ENCODE measurements around the gene SLC10A2. TPM values are rescaled to one million over a fixed set of nuclear protein-coding genes. Genes with fewer than 3 reads are reported as not detected.

The SLC10A2 gene
- total and polyA plus RNA-seq, 7 experiments from 2014 or later = not detected

DNA sequence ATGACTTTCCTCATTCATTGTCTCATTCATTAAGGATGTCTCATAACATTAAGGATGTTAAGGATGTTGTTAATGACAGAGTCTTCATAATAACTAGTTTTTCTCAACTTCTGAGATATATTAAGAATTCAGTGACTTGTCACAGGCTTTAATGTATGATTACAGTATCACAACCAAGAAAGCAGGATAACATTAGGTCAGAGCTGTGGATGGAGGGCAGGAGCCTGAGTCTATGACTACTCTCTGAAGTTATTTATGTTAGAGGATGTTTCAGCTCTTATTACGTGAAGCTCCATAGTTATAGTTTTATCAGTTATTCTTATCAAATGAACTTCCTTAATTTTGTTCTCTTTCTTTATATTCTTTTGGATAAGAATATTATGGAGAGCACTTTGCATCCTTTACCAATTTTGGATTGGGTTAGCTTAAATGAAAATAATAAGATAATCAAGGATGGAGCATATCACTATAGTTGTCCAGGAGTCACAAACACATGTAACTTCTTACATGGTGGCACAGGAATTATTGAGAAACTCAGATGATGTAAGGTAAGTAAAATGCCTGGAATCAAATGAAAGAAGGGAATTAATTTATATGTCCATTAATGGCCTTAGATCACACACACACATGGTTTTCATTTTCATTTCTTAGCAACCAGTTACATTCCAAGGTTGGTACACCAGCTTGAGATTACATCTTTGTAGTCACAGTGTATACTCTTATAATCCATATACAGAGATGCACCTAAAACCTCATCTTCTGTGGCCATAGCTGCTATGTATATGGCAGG lies 57.0 kb downstream of the SLC10A2 start:
- Histone ChIP-seq H3K27ac (ENCODE audit: low read depth, low read length) (no peak overlapping the region), H3K9me3 (ENCODE audit: control insufficient read depth in 2 of 3, low read length in 3 of 3) (no peaks in the 10 kb centered on the region), H3K27me3 (ENCODE audit: control insufficient read depth in 2 of 2, insufficient read depth in 2 of 2, low read length in 2 of 2) (no peaks in the 10 kb centered on the region), H3K4me3 (ENCODE audit: low read length) (no peak overlapping the region), H3K4me1 (ENCODE audit: control insufficient read depth in 2 of 2, insufficient read depth in 2 of 2, low read length in 2 of 2) (no peaks in the 10 kb centered on the region), H3K36me3 (ENCODE audit: control insufficient read depth in 2 of 3, insufficient read depth in 3 of 3, low read length in 3 of 3) (no peaks in the 10 kb centered on the region)
- Mint-ChIP-seq H3K27me3 (peaks cover 0 to 4% (median 1%) of the 10 kb centered on the region in 5 donors), H3K36me3 (no peaks in the 10 kb centered on the region), H3K4me3 (no peak overlapping the region), H3K9me3 (no peaks in the 10 kb centered on the region), H3K4me1 (no peaks in the 10 kb centered on the region), H3K27ac (no peak overlapping the region)
- ChIA-PET POLR2A (no interaction called here), CTCF (no interaction called here)
- ATAC-seq (no peak), DNase-seq (no peak)
- intact Hi-C loops (cut with micrococcal nuclease) = no loop called here

DNA sequence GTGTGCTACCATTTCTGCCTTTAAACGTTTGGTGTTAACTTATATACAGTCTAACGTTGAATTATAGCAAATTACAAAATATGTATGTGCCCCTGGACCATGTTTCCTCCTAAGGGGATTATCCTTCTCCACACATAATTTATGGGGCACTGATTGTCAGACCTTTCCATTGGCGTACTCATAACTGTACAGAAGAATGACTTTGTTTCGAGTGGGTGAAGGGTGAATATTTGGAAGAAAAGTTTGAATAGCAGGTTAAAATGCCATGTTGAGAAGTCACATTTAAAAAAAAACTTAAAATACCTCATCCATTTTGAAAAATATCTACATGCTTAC lies 58.8 kb downstream of the SLC10A2 start:
- Mint-ChIP-seq H3K9me3 (no peaks in the 10 kb centered on the region), H3K4me3 (no peak overlapping the region), H3K27me3 (peaks cover 0 to 4% (median 0%) of the 10 kb centered on the region in 5 donors), H3K4me1 (no peaks in the 10 kb centered on the region), H3K27ac (no peak overlapping the region), H3K36me3 (no peaks in the 10 kb centered on the region)
- no peaks in the 10 kb centered on the region for H3K4me1 ChIP-seq (ENCODE audit: control insufficient read depth in 2 of 2, insufficient read depth in 2 of 2, low read length in 2 of 2)
- H3K4me3 ChIP-seq (ENCODE audit: low read length) = no peak overlapping the region
- intact Hi-C loops (cut with micrococcal nuclease) = no loop called here
- H3K27me3 ChIP-seq (ENCODE audit: control insufficient read depth in 2 of 2, insufficient read depth in 2 of 2, low read length in 2 of 2) = no peaks in the 10 kb centered on the region
- no peaks in the 10 kb centered on the region for H3K9me3 ChIP-seq (ENCODE audit: control insufficient read depth in 2 of 3, low read length in 3 of 3)
- ATAC-seq = no peak
- ChIA-PET POLR2A (no interaction called here), CTCF (no interaction called here)
- no peak for DNase-seq
- H3K27ac ChIP-seq (ENCODE audit: low read depth, low read length) = no peak overlapping the region
- no peaks in the 10 kb centered on the region for H3K36me3 ChIP-seq (ENCODE audit: control insufficient read depth in 2 of 3, insufficient read depth in 3 of 3, low read length in 3 of 3)

DNA sequence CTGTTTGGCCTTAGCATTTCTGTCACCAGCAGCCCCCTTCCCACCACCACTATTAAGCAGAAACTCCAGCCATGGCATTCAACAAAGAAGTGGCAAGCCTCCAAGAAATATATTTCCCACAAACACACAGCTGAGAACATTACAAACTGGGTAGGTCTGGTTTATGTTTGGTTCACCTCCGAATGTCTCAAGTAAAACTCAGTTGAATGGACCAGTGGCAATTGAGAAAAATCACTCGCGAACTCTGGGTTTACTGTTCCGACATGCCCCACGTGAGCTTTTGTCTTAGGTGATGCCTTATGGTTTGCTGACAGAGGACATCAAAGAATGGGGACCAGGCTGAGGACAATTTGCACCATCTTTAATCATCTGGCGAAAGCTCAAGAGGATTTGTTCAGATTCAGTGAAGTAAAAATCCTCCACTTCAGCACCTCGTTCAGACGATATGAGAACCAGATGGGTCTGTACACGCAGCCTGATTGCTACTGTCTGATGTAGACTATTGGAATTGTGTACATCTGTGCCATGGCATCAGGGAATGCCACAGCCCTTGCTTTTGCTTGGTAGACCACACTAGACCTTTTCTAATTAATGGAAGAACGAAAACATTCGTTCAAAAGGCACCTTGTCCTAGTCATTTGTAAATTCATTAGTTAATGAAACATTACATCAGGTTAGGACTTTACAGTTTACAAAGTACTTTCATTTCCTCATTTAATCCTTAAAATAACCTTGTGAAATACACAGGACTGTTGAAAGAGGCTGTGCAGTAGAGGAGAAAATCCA lies 59.4 kb downstream of the SLC10A2 start:
- intact Hi-C loops (cut with micrococcal nuclease) = no loop called here
- ChIA-PET POLR2A (no interaction called here), CTCF (no interaction called here)
- Histone ChIP-seq H3K27ac (ENCODE audit: low read depth, low read length) (no peak overlapping the region), H3K9me3 (ENCODE audit: control insufficient read depth in 2 of 3, low read length in 3 of 3) (no peaks in the 10 kb centered on the region), H3K4me1 (ENCODE audit: control insufficient read depth in 2 of 2, insufficient read depth in 2 of 2, low read length in 2 of 2) (no peaks in the 10 kb centered on the region), H3K27me3 (ENCODE audit: control insufficient read depth in 2 of 2, insufficient read depth in 2 of 2, low read length in 2 of 2) (no peaks in the 10 kb centered on the region), H3K36me3 (ENCODE audit: control insufficient read depth in 2 of 3, insufficient read depth in 3 of 3, low read length in 3 of 3) (no peaks in the 10 kb centered on the region), H3K4me3 (ENCODE audit: low read length) (no peak overlapping the region)
- Mint-ChIP-seq H3K36me3 (no peaks in the 10 kb centered on the region), H3K9me3 (peaks cover 0 to 4% (median 0%) of the 10 kb centered on the region in 11 donors), H3K4me1 (no peaks in the 10 kb centered on the region), H3K27me3 (peaks cover 0 to 9% (median 0%) of the 10 kb centered on the region in 5 donors), H3K27ac (no peak overlapping the region), H3K4me3 (no peak overlapping the region)
- ATAC-seq (no peak), DNase-seq (no peak)

DNA sequence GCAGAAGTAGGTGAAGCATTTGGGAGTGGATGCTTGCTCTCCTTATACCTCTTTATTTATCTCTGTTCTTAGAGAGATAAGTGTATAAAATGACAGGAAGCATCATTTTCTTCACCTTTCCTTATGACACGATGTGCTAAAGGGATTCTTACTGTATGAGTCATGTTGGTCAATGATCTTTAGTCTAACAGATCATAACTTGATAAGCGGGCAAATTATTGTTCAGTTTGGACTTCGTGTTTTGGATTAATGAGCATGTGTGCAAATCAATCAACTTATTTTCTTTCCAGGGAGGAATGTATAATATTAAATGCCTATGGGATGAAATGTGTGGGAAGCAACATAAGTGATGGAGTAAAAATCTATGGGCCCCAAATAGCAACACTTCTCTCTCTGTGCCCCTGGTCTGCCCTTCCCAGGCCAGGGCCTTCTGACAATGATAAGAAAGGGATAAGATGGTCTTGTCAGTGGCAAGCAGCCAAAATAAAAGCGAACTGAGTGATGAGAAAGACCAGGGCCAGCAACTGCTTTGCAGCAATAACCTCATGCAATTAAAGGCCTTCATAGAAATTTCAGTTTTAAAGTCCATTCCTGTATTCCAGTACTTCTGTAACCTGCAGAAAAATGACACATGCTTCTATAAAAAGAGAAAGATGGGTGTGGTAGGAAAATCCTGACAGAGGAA lies 61.4 kb downstream of the SLC10A2 start:
- POLR2A ChIA-PET = no interaction called here
- ATAC-seq (no peak), DNase-seq (no peak)
- Histone ChIP-seq H3K27me3 (ENCODE audit: control insufficient read depth in 2 of 2, insufficient read depth in 2 of 2, low read length in 2 of 2) (no peaks in the 10 kb centered on the region), H3K9me3 (ENCODE audit: control insufficient read depth in 2 of 3, low read length in 3 of 3) (no peaks in the 10 kb centered on the region), H3K27ac (ENCODE audit: low read depth, low read length) (no peak overlapping the region), H3K36me3 (ENCODE audit: control insufficient read depth in 2 of 3, insufficient read depth in 3 of 3, low read length in 3 of 3) (no peaks in the 10 kb centered on the region), H3K4me1 (ENCODE audit: control insufficient read depth in 2 of 2, insufficient read depth in 2 of 2, low read length in 2 of 2) (no peaks in the 10 kb centered on the region), H3K4me3 (ENCODE audit: low read length) (no peak overlapping the region)
- Mint-ChIP-seq H3K4me1 (peaks cover 0 to 2% (median 0%) of the 10 kb centered on the region in 7 donors), H3K4me3 (no peak overlapping the region), H3K9me3 (peaks cover 0 to 4% (median 0%) of the 10 kb centered on the region in 11 donors), H3K36me3 (peaks cover 0 to 4% (median 0%) of the 10 kb centered on the region in 5 donors), H3K27ac (no peak overlapping the region), H3K27me3 (peaks cover 0 to 14% (median 0%) of the 10 kb centered on the region in 5 donors)
- intact Hi-C loops (cut with micrococcal nuclease) = no loop called here
- CTCF ChIA-PET = no interaction called here

DNA sequence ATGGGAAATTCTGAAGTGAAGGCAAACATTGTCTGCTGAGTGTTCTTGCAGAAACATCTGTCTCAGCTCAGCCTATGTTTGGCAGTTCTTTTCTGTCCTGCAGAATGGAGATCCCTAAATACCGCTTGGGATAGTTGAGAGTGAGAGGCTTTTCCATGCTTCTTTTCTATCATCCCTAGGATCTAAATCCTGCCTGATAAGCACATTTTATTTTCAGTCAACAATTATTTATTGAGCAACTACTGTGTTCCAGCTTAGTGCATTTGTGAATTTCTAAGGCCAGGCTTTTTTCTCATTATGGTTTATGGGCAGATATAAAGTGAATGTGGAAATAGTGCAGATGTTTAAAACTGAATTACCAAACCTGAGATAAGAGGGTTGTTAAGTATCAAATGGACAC lies 62.6 kb downstream of the SLC10A2 start:
- ChIA-PET POLR2A (no interaction called here), CTCF (no interaction called here)
- Mint-ChIP-seq H3K36me3 (peaks cover 0 to 4% (median 0%) of the 10 kb centered on the region in 5 donors), H3K4me1 (peaks cover 0 to 2% (median 0%) of the 10 kb centered on the region in 7 donors), H3K4me3 (no peak overlapping the region), H3K27ac (no peak overlapping the region), H3K9me3 (peaks cover 0 to 4% (median 0%) of the 10 kb centered on the region in 11 donors), H3K27me3 (peaks cover 0 to 14% (median 0%) of the 10 kb centered on the region in 5 donors)
- no peaks in the 10 kb centered on the region for H3K36me3 ChIP-seq (ENCODE audit: control insufficient read depth in 2 of 3, insufficient read depth in 3 of 3, low read length in 3 of 3)
- intact Hi-C loops (cut with micrococcal nuclease) = no loop called here
- H3K4me3 ChIP-seq (ENCODE audit: low read length) = no peak overlapping the region
- H3K27ac ChIP-seq (ENCODE audit: low read depth, low read length) = no peak overlapping the region
- no peaks in the 10 kb centered on the region for H3K4me1 ChIP-seq (ENCODE audit: control insufficient read depth in 2 of 2, insufficient read depth in 2 of 2, low read length in 2 of 2)
- ATAC-seq (no peak), DNase-seq (no peak)
- no peaks in the 10 kb centered on the region for H3K27me3 ChIP-seq (ENCODE audit: control insufficient read depth in 2 of 2, insufficient read depth in 2 of 2, low read length in 2 of 2)
- no peaks in the 10 kb centered on the region for H3K9me3 ChIP-seq (ENCODE audit: control insufficient read depth in 2 of 3, low read length in 3 of 3)

DNA sequence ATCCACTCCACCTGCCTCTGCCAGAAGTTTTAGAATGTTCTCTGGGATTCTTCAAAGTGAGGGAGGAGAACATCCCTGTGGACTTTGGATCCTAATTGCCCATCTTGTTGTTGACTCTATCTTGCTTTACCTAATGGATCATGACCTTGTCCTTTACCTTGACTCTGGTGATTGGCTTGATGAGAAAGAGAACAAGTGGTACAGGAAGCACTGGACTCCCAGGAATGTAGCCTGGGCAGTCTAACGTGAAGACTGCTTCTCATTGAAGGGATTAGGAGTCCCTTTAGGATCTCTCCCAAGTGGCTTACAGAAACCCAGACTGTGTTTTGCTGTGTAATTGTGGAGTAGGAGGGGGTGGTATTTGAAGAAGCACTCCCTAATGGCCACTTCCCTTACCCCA lies 63.9 kb downstream of the SLC10A2 start:
- Mint-ChIP-seq H3K9me3 (peaks cover 0 to 4% (median 0%) of the 10 kb centered on the region in 11 donors), H3K4me1 (peaks cover 0 to 2% (median 0%) of the 10 kb centered on the region in 7 donors), H3K4me3 (no peak overlapping the region), H3K27me3 (peaks cover 0 to 14% (median 0%) of the 10 kb centered on the region in 5 donors), H3K36me3 (peaks cover 0 to 4% (median 0%) of the 10 kb centered on the region in 5 donors), H3K27ac (no peak overlapping the region)
- intact Hi-C loops (cut with micrococcal nuclease) = no loop called here
- H3K27ac ChIP-seq (ENCODE audit: low read depth, low read length) = no peak overlapping the region
- no peak overlapping the region for H3K4me3 ChIP-seq (ENCODE audit: low read length)
- no peaks in the 10 kb centered on the region for H3K4me1 ChIP-seq (ENCODE audit: control insufficient read depth in 2 of 2, insufficient read depth in 2 of 2, low read length in 2 of 2)
- no peaks in the 10 kb centered on the region for H3K9me3 ChIP-seq (ENCODE audit: control insufficient read depth in 2 of 3, low read length in 3 of 3)
- ChIA-PET POLR2A (no interaction called here), CTCF (no interaction called here)
- no peaks in the 10 kb centered on the region for H3K36me3 ChIP-seq (ENCODE audit: control insufficient read depth in 2 of 3, insufficient read depth in 3 of 3, low read length in 3 of 3)
- DNase-seq (no peak), ATAC-seq (no peak)
- H3K27me3 ChIP-seq (ENCODE audit: control insufficient read depth in 2 of 2, insufficient read depth in 2 of 2, low read length in 2 of 2) = no peaks in the 10 kb centered on the region
